Testis (tissue), 2 donors: ENCODE data around the gene SPDEF.

Source experiments
- POLR2A ChIP-seq: fragments of 450-650 bp; IDR thresholded peaks from one replicate; pipeline ENCODE4 v1.6.1; 2017; ENCODE audit warnings: antibody characterized with exemption, mild to moderate bottlenecking, moderate library complexity
- TF ChIP-seq, protein P1 (sequence below), 3 experiments: fragments of 450-650 bp in 2 of 3; fragments of 200-600 bp in 1 of 3; sonication (generic) in 1 of 3; IDR thresholded peaks; one replicate each; pipeline ENCODE4 v1.5.1; 2016 to 2019; ENCODE audit warnings: antibody characterized with exemption in 3 of 3, mild to moderate bottlenecking in 2 of 3, moderate library complexity in 1 of 3

DNA sequence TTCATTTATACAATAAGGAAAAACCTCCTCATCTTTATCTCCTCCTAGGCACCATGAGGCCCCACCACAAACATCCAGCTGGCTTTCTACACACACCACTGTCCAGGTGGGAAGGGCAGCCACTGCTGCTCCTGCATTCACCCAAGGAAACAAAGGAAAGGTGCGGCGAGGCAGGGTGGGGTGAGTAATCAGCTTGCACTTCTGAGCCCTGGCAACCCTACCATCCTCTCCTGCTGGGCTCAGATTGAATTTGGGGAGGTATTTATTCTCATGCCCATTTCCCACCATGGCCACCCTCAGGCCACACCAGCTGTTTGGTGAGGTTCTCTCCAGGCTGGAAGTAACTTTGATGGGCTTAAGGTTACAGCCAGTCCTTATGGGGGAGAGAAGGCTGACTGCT is 31.2 kb upstream of the SPDEF start:
- TF ChIP-seq POLR2A = no peak
- TF ChIP-seq, protein P1, sequence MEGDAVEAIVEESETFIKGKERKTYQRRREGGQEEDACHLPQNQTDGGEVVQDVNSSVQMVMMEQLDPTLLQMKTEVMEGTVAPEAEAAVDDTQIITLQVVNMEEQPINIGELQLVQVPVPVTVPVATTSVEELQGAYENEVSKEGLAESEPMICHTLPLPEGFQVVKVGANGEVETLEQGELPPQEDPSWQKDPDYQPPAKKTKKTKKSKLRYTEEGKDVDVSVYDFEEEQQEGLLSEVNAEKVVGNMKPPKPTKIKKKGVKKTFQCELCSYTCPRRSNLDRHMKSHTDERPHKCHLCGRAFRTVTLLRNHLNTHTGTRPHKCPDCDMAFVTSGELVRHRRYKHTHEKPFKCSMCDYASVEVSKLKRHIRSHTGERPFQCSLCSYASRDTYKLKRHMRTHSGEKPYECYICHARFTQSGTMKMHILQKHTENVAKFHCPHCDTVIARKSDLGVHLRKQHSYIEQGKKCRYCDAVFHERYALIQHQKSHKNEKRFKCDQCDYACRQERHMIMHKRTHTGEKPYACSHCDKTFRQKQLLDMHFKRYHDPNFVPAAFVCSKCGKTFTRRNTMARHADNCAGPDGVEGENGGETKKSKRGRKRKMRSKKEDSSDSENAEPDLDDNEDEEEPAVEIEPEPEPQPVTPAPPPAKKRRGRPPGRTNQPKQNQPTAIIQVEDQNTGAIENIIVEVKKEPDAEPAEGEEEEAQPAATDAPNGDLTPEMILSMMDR (IDR thresholded peaks at IDR 0.05) = no peak
